ENCODE data around the gene ZSCAN5A.
"Not testable (repeated sequence)": the region's sequence is repeated elsewhere in the genome, so short reads cannot be mapped to it uniquely, and the experiment has no call there.

ZSCAN5A gene

DNA sequence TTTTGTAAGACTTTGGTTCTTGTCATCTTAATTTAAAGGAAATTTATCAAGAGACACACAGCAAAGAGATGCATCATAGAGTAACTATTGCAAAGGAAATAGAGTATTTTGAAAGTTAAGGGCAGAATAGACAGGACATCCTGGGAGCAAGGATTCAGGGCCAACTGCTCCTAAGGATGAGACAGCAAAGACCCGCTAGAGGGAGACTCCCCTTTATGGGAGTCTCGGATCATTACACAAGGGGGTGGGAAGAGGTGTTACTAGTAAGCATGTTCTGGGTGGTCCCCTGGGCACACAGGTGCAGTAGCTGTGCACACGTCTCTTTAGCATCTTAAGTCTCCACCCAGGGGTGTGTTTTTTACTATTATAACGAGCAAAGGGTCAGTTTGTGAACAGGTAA is 102.9 kb downstream of the ZSCAN5A start:
- DNase-seq (ENCODE audit: low read depth in 2 of 2): no peak

- not testable (repeated sequence) for DNase-seq (ENCODE audit: low read depth in 2 of 2)
Measured at GRCh38 chr19:56210036-56210435, 104.6 kb downstream of the ZSCAN5A start.

GRCh38 chr19:56209091-56209490 is 105.5 kb downstream of the ZSCAN5A start:
- DNase-seq (ENCODE audit: low read depth in 2 of 2): no peak

- not testable (repeated sequence) for DNase-seq (ENCODE audit: low read depth in 2 of 2)
Measured at GRCh38 chr19:56207581-56207980, 107.1 kb downstream of the ZSCAN5A start.

GRCh38 chr19:56201973-56202372 is 112.7 kb downstream of the ZSCAN5A start, which contains the start of gene ZSCAN5C:
ZSCAN5C (plus strand) TSS chr19:56202273; CDS start chr19:56205914, 3,641 bp downstream.
- no peak for DNase-seq (ENCODE audit: low read depth in 2 of 2)

DNA sequence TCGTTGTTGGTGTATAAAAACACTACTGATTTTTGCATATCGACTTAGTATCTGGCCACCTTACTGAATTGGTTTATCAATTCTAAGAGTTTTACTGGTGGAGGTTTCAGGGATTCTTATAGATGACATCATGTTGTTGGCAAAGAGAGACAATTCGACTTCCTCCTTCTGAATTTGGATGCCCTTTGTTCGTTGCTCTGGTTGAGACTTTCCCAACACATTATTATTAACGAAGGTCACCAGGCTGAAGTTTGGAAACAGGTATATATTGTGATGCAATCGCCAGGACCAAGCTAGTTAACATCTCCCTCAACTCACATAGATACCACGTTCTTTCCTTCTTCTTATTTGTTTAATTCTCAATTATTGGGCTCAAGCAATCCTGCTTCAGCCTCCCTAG is 115.0 kb downstream of the ZSCAN5A start:
- DNase-seq (ENCODE audit: low read depth in 2 of 2): no peak

DNA sequence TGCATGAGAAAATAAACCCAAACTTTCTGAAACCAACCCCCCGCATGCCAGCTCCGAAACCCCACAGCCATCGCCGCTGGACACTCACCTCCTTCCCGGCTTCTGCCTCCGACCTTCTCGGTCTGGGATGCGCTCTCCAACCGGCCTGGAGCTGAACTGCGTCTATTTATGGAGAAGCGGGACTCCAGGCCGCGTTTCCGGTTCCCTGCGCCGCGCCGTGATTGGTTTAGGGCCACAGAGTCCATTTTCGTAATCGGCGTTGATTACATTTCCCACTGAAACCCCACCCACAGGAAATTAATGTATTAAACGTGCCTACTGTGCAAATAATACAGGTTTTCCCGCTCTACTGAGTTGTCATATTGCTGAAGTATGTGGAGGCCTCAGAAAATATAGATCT is 117.0 kb downstream of the ZSCAN5A start, which contains the start of gene ZSCAN5B:
Gene ZSCAN5B, minus strand, starts transcription at position 138 of the 400 bp plus-strand sequence. CDS start 4,731 bp downstream, outside the sequence.
- DNase-seq (ENCODE audit: low read depth in 2 of 2): not testable (repeated sequence)

DNA sequence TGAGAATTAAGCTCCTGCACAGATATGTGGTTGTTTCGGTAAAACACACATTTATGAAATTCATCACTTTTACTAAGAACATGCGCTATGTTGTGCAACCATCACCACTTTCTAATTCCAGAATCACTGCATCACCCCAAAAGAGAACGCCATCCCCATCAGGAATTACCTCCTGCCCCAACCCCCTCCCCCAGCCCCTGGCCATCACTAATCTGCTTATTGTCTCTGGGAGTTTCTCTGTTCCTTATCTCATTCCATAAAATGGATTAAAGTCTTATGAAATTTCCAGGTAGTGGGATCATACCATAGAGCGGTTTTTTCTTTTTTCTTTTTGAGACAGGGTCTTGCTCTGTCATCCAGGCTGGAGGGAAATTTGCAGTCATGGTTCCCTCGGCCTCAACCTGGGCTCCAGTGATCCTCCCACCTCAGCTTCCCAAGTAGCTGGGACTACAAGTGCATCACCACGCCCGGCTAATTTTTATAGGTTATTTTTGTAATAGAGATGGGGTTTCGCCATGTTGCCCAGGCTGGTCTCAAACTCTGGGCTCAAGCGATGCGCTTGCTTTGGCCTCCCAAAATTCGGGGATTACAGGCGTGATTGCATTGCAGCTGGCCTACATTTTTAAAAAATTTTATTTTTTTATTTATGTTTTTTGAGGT is 120.5 kb downstream of the ZSCAN5A start:
- DNase-seq (ENCODE audit: low read depth in 2 of 2): no peak

- DNase-seq (ENCODE audit: low read depth in 2 of 2): no peak
Measured at GRCh38 chr19:56191711-56192110, 122.9 kb downstream of the ZSCAN5A start.

GRCh38 chr19:56191115-56191514 is 123.5 kb downstream of the ZSCAN5A start:
- DNase-seq (ENCODE audit: low read depth in 2 of 2): no peak

GRCh38 chr19:56189785-56190184 is 124.9 kb downstream of the ZSCAN5A start:
- DNase-seq (ENCODE audit: low read depth in 2 of 2): no peak

DNA sequence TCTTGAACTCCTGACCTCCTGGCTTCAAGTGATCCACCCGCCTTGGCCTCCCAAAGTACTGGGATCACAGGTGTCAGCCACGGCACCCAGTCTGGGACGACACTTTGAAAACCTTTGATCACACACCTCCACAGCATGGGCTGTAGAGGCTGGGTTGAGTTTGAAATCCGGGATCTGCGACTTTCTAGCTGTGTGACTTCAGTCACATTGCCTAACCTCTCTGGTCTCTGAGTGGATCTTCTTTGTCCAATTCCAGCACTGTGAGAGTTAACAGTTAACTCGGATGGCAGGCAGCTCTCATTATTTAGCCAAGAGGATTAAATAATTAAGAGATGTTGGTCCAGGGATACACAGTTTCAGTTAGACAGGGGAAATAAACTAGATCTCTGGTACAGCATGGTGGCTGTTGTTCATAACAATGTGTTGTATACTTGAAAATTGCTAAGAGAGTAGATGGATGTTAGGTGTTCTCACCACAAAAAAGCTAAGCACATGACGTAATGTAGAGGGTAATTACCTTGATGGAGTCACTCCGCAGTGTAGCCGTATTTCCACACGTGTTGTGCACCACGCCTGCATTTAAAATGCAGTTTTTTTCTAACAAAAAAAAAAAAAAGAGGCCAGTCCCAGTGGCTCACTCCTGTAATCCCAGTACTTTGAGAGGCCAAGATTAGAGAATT is 136.9 kb downstream of the ZSCAN5A start:
- no peak for DNase-seq (ENCODE audit: low read depth in 2 of 2)

- DNase-seq (ENCODE audit: low read depth in 2 of 2): no peak
Measured at GRCh38 chr19:56176881-56177280, 137.8 kb downstream of the ZSCAN5A start.

DNA sequence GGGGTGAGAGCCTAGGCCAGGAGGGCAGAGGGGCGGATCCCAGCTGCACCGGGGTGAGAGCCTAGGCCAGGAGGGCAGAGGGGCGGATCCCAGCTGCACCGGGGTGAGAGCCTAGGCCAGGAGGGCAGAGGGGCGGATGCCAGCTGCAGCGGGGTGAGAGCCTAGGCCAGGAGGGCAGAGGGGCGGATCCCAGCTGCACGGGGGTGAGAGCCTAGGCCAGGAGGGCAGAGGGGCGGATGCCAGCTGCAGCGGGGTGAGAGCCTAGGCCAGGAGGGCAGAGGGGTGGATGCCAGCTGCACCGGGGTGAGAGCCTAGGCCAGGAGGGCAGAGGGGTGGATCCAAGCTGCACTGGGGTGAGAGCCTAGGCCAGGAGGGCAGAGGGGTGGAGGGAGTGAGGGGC is 138.3 kb downstream of the ZSCAN5A start:
- DNase-seq (ENCODE audit: low read depth in 2 of 2): not testable (repeated sequence)

DNA sequence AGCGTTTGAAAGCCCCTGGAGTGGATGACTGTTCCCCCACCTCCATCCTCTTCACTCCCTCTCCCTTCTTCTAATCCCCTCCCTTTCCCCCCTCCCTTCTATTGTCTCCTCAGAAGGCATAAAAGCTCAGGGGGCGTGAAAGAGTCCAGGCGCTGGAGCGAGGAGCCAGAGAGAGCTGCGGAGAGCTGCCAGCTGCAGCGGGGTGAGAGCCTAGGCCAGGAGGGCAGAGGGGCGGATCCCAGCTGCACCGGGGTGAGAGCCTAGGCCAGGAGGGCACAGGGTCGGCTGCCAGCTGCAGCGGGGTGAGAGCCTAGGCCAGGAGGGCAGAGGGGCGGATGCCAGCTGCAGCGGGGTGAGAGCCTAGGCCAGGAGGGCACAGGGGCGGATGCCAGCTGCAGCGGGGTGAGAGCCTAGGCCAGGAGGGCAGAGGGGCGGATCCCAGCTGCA is 138.8 kb downstream of the ZSCAN5A start, which contains the start of gene GALP:
Gene GALP, plus strand, starts transcription at position 148 of the 447 bp plus-strand sequence. CDS start 1,101 bp downstream, outside the sequence.
- not testable (repeated sequence) for DNase-seq (ENCODE audit: low read depth in 2 of 2)

GRCh38 chr19:56174550-56174949 is 140.1 kb downstream of the ZSCAN5A start:
- DNase-seq (ENCODE audit: low read depth in 2 of 2): no peak

DNA sequence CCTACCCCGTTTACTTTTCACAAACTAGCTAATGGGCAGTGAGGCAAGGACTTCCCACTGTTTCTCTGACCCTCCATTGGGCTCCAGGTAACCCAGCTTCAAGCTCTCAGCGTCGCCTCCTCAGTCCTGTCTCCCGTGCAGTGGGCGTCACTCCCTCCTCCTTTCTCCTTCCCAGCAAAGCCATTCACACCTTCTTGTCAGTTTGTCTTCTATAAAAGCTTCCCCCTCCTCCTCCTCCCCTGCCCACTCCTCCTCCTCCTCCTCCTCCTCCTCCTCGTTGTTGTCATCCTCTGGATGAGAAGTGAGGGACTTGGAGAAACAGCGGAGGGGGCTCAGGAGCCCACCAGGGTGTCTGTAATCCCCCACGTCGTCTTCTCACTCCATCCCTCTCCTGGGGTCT is 140.6 kb downstream of the ZSCAN5A start:
- DNase-seq (ENCODE audit: low read depth in 2 of 2): no peak
